Stimulated activated CD8-positive, alpha-beta memory T cell treated with anti-CD3 and anti-CD28 coated beads, Interleukin-15, amount 100 ng/mL, for 48 hours (primary cell): ENCODE results near the gene CHRNA10.
"Not testable (repeated sequence)": the region's sequence is repeated elsewhere in the genome, so short reads cannot be mapped to it uniquely, and the experiment has no call there.

Experiments used
- DNase-seq, 2 donors: peaks; one replicate each; pipeline ENCODE4 v3.0.0-alpha.2; 2020; ENCODE audit warnings: low read depth in 2 of 2

CHRNA10 gene

GRCh38 chr11:3665336-3666022, 5.7 kb downstream of the CHRNA10 start:
- no peak for DNase-seq

- DNase-seq = no peak
These were observed 7.1 kb downstream of the CHRNA10 start for GRCh38 chr11:3664032-3664630.

- DNase-seq = no peak
These were observed 8.3 kb downstream of the CHRNA10 start for GRCh38 chr11:3662856-3663255.

- DNase-seq = no peak
These were observed 10.2 kb downstream of the CHRNA10 start for GRCh38 chr11:3660960-3661359.

- DNase-seq = no peak
These were observed 11.3 kb downstream of the CHRNA10 start for GRCh38 chr11:3659595-3660515.

GRCh38 chr11:3658252-3658651, 12.9 kb downstream of the CHRNA10 start:
- DNase-seq = no peak

GRCh38 chr11:3657331-3657730, 13.9 kb downstream of the CHRNA10 start:
- DNase-seq = not testable (repeated sequence)

- no peak for DNase-seq
These were observed 15.6 kb downstream of the CHRNA10 start for GRCh38 chr11:3655547-3655946.

GRCh38 chr11:3652514-3652913, 18.7 kb downstream of the CHRNA10 start:
- not testable (repeated sequence) for DNase-seq

- DNase-seq = not testable (repeated sequence)
These were observed 21.8 kb downstream of the CHRNA10 start for GRCh38 chr11:3649374-3649773.

- not testable (repeated sequence) for DNase-seq
These were observed 22.3 kb downstream of the CHRNA10 start for GRCh38 chr11:3648843-3649242.

GRCh38 chr11:3645552-3645951, 25.6 kb downstream of the CHRNA10 start:
- DNase-seq = no peak

GRCh38 chr11:3644817-3645235, 26.4 kb downstream of the CHRNA10 start, which contains the start of gene ART1:
Gene ART1, plus strand, starts transcription at chr11:3645128. Its CDS starts 14,086 bp downstream, at chr11:3659214.
- no peak for DNase-seq

- not testable (repeated sequence) for DNase-seq
These were observed 28.1 kb downstream of the CHRNA10 start for GRCh38 chr11:3643102-3643546.

GRCh38 chr11:3642071-3642951, 28.9 kb downstream of the CHRNA10 start:
- peak; percentile 25 to 52 for DNase-seq

GRCh38 chr11:3641701-3642070, 29.5 kb downstream of the CHRNA10 start, which contains the start of gene ART5:
Gene ART5, minus strand, starts transcription at chr11:3641992. Its CDS starts 130 bp downstream, at chr11:3641862.
- DNase-seq = no peak

GRCh38 chr11:3641191-3641590, 30.0 kb downstream of the CHRNA10 start:
- no peak for DNase-seq

GRCh38 chr11:3639841-3640240, 31.3 kb downstream of the CHRNA10 start:
- no peak for DNase-seq

GRCh38 chr11:3638513-3638912, 32.7 kb downstream of the CHRNA10 start:
- no peak for DNase-seq

GRCh38 chr11:3637201-3637600, 34.0 kb downstream of the CHRNA10 start:
- no peak for DNase-seq
